Neural cell (in vitro differentiated cells): ENCODE measurements around the gene CCDC85C.

ENCODE experiments used
- POLR2AphosphoS5 ChIP-seq: IDR thresholded peaks from 2 replicates; pipeline ENCODE4 v1.6.1; 2012
- TF ChIP-seq, protein P1 (sequence below): fragments of 450-650 bp; IDR thresholded peaks from 2 replicates; pipeline ENCODE4 v1.5.1; 2014; ENCODE audit warnings: antibody characterized with exemption, mild to moderate bottlenecking, moderate library complexity; ENCODE audit not compliant: poor library complexity, severe bottlenecking

DNA sequence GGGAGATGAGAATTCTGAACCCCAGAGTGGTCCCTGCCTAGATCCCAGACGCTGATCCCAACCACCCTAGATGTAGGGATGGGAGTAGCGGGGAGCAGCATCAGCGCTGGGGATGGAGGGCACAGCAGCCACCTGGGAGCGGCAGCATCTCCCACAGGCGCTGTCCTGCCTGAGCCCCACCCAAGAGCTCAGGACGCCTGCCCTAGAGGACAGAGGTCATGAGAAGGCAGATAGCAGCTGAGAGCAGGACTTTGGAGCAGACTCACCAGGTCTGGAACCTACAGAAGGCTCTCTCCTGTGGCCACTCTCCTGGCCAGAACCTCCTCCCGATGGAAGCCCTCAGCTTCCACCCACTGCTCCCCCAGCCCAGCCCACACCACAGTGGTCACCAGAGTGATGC, 7.2 kb downstream of the CCDC85C start:
- TF ChIP-seq, protein P1, sequence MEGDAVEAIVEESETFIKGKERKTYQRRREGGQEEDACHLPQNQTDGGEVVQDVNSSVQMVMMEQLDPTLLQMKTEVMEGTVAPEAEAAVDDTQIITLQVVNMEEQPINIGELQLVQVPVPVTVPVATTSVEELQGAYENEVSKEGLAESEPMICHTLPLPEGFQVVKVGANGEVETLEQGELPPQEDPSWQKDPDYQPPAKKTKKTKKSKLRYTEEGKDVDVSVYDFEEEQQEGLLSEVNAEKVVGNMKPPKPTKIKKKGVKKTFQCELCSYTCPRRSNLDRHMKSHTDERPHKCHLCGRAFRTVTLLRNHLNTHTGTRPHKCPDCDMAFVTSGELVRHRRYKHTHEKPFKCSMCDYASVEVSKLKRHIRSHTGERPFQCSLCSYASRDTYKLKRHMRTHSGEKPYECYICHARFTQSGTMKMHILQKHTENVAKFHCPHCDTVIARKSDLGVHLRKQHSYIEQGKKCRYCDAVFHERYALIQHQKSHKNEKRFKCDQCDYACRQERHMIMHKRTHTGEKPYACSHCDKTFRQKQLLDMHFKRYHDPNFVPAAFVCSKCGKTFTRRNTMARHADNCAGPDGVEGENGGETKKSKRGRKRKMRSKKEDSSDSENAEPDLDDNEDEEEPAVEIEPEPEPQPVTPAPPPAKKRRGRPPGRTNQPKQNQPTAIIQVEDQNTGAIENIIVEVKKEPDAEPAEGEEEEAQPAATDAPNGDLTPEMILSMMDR, result no peak
- TF ChIP-seq POLR2AphosphoS5, result no peak
